ENCODE measurements around the gene RNLS. TPM values are rescaled to one million over a fixed set of nuclear protein-coding genes. Genes with fewer than 3 reads are reported as not detected.
"Not testable (repeated sequence)": the region's sequence is repeated elsewhere in the genome, so short reads cannot be mapped to it uniquely, and the experiment has no call there.

RNLS gene
- total RNA-seq, 1 experiment from 2014 or later, result 11.4 TPM

DNA sequence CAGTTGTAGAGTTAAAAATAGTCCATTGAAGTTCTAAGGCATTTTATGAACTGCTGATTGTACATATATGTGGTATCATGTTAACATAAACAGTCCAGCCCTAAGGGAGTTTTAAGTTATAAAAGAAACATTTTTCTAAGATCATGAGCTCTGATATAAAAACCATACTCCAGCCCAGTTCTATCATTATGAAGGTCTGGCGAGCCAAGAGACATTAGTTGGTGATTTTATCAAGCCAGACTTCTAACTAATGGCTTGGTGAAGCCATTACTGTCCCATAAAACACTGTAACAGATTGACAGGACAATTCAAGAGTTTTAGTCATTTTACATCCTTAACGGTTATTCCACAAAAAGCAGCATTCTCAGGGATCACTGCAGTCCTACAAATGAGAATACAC lies 221.6 kb downstream of the RNLS start:
- H3K9me3 ChIP-seq (ENCODE audit: control insufficient read depth, insufficient read depth, low read depth, low read length), result no peaks in the 10 kb centered on the region
- no peak for ATAC-seq
- no peak for TF ChIP-seq SIN3A (IDR thresholded peaks at IDR 0.05; ENCODE audit: borderline replicate concordance, insufficient read depth, low read depth, low read length)
- TF ChIP-seq TCF7L2 (IDR thresholded peaks at IDR 0.05; ENCODE audit: low read depth, low read length), result no peak
- TF ChIP-seq, protein P1, sequence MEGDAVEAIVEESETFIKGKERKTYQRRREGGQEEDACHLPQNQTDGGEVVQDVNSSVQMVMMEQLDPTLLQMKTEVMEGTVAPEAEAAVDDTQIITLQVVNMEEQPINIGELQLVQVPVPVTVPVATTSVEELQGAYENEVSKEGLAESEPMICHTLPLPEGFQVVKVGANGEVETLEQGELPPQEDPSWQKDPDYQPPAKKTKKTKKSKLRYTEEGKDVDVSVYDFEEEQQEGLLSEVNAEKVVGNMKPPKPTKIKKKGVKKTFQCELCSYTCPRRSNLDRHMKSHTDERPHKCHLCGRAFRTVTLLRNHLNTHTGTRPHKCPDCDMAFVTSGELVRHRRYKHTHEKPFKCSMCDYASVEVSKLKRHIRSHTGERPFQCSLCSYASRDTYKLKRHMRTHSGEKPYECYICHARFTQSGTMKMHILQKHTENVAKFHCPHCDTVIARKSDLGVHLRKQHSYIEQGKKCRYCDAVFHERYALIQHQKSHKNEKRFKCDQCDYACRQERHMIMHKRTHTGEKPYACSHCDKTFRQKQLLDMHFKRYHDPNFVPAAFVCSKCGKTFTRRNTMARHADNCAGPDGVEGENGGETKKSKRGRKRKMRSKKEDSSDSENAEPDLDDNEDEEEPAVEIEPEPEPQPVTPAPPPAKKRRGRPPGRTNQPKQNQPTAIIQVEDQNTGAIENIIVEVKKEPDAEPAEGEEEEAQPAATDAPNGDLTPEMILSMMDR (IDR thresholded peaks at IDR 0.05), result no peak
- no peak for TF ChIP-seq POLR2AphosphoS5 (IDR thresholded peaks at IDR 0.05; ENCODE audit: low read depth, low read length)
- TF ChIP-seq, protein P2, sequence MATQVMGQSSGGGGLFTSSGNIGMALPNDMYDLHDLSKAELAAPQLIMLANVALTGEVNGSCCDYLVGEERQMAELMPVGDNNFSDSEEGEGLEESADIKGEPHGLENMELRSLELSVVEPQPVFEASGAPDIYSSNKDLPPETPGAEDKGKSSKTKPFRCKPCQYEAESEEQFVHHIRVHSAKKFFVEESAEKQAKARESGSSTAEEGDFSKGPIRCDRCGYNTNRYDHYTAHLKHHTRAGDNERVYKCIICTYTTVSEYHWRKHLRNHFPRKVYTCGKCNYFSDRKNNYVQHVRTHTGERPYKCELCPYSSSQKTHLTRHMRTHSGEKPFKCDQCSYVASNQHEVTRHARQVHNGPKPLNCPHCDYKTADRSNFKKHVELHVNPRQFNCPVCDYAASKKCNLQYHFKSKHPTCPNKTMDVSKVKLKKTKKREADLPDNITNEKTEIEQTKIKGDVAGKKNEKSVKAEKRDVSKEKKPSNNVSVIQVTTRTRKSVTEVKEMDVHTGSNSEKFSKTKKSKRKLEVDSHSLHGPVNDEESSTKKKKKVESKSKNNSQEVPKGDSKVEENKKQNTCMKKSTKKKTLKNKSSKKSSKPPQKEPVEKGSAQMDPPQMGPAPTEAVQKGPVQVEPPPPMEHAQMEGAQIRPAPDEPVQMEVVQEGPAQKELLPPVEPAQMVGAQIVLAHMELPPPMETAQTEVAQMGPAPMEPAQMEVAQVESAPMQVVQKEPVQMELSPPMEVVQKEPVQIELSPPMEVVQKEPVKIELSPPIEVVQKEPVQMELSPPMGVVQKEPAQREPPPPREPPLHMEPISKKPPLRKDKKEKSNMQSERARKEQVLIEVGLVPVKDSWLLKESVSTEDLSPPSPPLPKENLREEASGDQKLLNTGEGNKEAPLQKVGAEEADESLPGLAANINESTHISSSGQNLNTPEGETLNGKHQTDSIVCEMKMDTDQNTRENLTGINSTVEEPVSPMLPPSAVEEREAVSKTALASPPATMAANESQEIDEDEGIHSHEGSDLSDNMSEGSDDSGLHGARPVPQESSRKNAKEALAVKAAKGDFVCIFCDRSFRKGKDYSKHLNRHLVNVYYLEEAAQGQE (IDR thresholded peaks at IDR 0.05; ENCODE audit: insufficient read depth in 1 of 2, low read depth in 2 of 2, low read length in 1 of 2), result no peak
- ChIA-PET POLR2A (no interaction called here), CTCF (no interaction called here)
- H3K27me3 ChIP-seq (ENCODE audit: control insufficient read depth, insufficient read depth, low read length), result no peaks in the 10 kb centered on the region
- intact Hi-C loops (cut with micrococcal nuclease; ENCODE audit: unreplicated experiment), result no loop called here
- no peak for DNase-seq (ENCODE audit: low read depth, low spot score)
- in situ Hi-C loops (cut with HindIII; ENCODE audit: low pct_unique_long_range_greater_than_20kb, low sequenced_read_pairs), result no loop called here
- no peaks in the 10 kb centered on the region for H3K4me1 ChIP-seq (ENCODE audit: control insufficient read depth, insufficient read depth, low read length)
- H3K27ac ChIP-seq (ENCODE audit: low read length), result no peak overlapping the region
- BruUV-seq (replicated peaks), result no TSS peak
- no peak overlapping the region for H3K4me3 ChIP-seq (ENCODE audit: low read depth in 2 of 2, low read length in 2 of 2)
- no peaks in the 10 kb centered on the region for H3K36me3 ChIP-seq (ENCODE audit: control insufficient read depth, insufficient read depth, low read length)

DNA sequence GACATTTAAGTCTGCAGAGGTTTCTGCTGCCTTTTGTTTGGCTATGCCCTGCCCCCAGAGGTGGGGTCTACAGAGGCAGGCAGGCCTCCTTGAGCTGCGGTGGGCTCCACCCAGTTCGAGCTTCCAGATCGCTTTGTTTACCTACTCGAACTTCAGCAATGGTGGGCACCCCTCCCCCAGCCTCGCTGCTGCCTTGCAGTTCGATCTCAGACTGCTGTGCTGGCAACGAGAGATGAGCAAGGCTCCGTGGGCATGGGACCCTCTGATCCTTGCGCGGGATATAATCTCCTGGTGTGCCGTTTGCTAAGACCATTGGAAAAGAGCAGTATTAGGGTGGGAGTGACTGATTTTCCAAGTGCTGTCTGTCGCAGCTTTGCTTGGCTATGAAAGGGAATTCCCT lies 227.4 kb downstream of the RNLS start:
- intact Hi-C loops (cut with micrococcal nuclease; ENCODE audit: unreplicated experiment); BruUV-seq (replicated peaks); CTCF ChIA-PET; ATAC-seq; POLR2A ChIA-PET; H3K27me3 ChIP-seq (ENCODE audit: control insufficient read depth, insufficient read depth, low read length); H3K4me1 ChIP-seq (ENCODE audit: control insufficient read depth, insufficient read depth, low read length); DNase-seq (ENCODE audit: low read depth, low spot score); H3K4me3 ChIP-seq (ENCODE audit: low read depth in 2 of 2, low read length in 2 of 2); in situ Hi-C loops (cut with HindIII; ENCODE audit: low pct_unique_long_range_greater_than_20kb, low sequenced_read_pairs); H3K9me3 ChIP-seq (ENCODE audit: control insufficient read depth, insufficient read depth, low read depth, low read length); H3K27ac ChIP-seq (ENCODE audit: low read length); H3K36me3 ChIP-seq (ENCODE audit: control insufficient read depth, insufficient read depth, low read length): not testable (repeated sequence)

DNA sequence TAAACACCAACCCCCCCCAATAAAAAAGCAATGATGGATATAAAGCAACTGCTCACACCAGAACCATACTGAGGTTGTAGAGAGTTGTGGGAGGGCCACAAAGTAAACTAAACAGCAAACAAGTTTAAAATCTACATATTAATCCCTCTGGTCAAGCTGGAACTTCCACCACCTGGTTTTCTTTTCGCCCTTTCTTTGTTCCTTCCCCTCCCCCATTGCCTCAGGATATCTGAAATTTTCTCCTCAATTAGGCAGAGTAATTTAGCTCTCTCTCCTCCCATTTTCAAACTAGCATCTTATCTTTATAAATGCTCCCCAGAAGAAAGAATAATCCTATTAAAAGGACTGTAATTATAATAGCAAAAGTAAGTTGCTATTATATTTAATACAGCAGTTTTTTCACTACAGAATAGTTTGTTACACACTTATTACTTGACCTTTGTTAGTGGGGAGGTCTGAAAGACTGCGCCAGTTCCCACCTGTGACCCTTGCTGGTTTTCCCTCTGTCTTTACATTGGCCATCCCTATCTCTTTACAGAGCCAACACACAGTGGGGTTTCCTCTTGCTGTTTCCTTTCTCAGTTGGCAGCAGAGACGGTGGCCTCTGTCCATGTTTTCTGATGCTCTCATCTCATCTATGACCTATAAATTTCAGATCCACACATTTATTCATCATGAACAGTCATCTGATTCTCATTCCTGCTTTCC lies 235.4 kb downstream of the RNLS start:
- H3K4me1 ChIP-seq (ENCODE audit: control insufficient read depth, insufficient read depth, low read length), result no peaks in the 10 kb centered on the region
- H3K27ac ChIP-seq (ENCODE audit: low read length), result no peak overlapping the region
- ATAC-seq, result no peak
- no peaks in the 10 kb centered on the region for H3K36me3 ChIP-seq (ENCODE audit: control insufficient read depth, insufficient read depth, low read length)
- H3K4me3 ChIP-seq (ENCODE audit: low read depth in 2 of 2, low read length in 2 of 2), result no peak overlapping the region
- in situ Hi-C loops (cut with HindIII; ENCODE audit: low pct_unique_long_range_greater_than_20kb, low sequenced_read_pairs) (no loop called here), intact Hi-C loops (cut with micrococcal nuclease; ENCODE audit: unreplicated experiment) (no loop called here)
- ChIA-PET POLR2A (no interaction called here), CTCF (no interaction called here)
- TF ChIP-seq TCF7L2 (IDR thresholded peaks at IDR 0.05; ENCODE audit: low read depth, low read length) (no peak), POLR2AphosphoS5 (IDR thresholded peaks at IDR 0.05; ENCODE audit: low read depth, low read length) (no peak), SIN3A (IDR thresholded peaks at IDR 0.05; ENCODE audit: borderline replicate concordance, insufficient read depth, low read depth, low read length) (no peak)
- TF ChIP-seq, protein P2 (IDR thresholded peaks at IDR 0.05; ENCODE audit: insufficient read depth in 1 of 2, low read depth in 2 of 2, low read length in 1 of 2), result no peak
- TF ChIP-seq, protein P1 (IDR thresholded peaks at IDR 0.05), result no peak
- H3K9me3 ChIP-seq (ENCODE audit: control insufficient read depth, insufficient read depth, low read depth, low read length), result no peaks in the 10 kb centered on the region
- no TSS peak for BruUV-seq (replicated peaks)
- H3K27me3 ChIP-seq (ENCODE audit: control insufficient read depth, insufficient read depth, low read length), result peaks cover 2% of the 10 kb centered on the region
- no peak for DNase-seq (ENCODE audit: low read depth, low spot score)

Data from Panc1 (cell line).